Right kidney (tissue), 1 donor: ENCODE measurements around the gene FUT1.
"Not testable (repeated sequence)": the region's sequence is repeated elsewhere in the genome, so short reads cannot be mapped to it uniquely, and the experiment has no call there.

Source experiments
- DNase-seq: peaks from one replicate; pipeline ENCODE4 v3.0.0-alpha.2; 2016

FUT1 gene

GRCh38 chr19:48768994-48769713 is 16.7 kb upstream of the FUT1 start:
- DNase-seq, result no peak

- not testable (repeated sequence) for DNase-seq
Measured at GRCh38 chr19:48768171-48768753, 15.8 kb upstream of the FUT1 start.

GRCh38 chr19:48765816-48766215 is 13.4 kb upstream of the FUT1 start:
- not testable (repeated sequence) for DNase-seq

GRCh38 chr19:48760504-48761205 is 8.2 kb upstream of the FUT1 start:
- DNase-seq, result no peak

- no peak for DNase-seq
Measured at GRCh38 chr19:48757741-48758144, 5.3 kb upstream of the FUT1 start.

GRCh38 chr19:48757089-48757675 is 4.7 kb upstream of the FUT1 start:
- no peak for DNase-seq

- no peak for DNase-seq
Measured at GRCh38 chr19:48756686-48757085, 4.2 kb upstream of the FUT1 start.

- DNase-seq, result no peak
Measured at GRCh38 chr19:48756212-48756611, 3.8 kb upstream of the FUT1 start.

GRCh38 chr19:48755787-48756186 is 3.3 kb upstream of the FUT1 start:
- no peak for DNase-seq

GRCh38 chr19:48755084-48755641 is 2.7 kb upstream of the FUT1 start, which contains the start of gene FGF21:
FGF21 (plus strand) TSS chr19:48755524; CDS start chr19:48756237, 713 bp downstream.
- DNase-seq, result no peak

GRCh38 chr19:48751845-48752495 is 471 bp downstream of the FUT1 start:
- DNase-seq, result no peak

- no peak for DNase-seq
Measured at GRCh38 chr19:48750771-48751504, 1.5 kb downstream of the FUT1 start.

GRCh38 chr19:48750351-48750750 is 2.1 kb downstream of the FUT1 start:
- DNase-seq, result no peak

GRCh38 chr19:48749571-48750198 is 2.8 kb downstream of the FUT1 start:
- no peak for DNase-seq

- DNase-seq, result peak; percentile 90
Measured at GRCh38 chr19:48746738-48747575, 5.5 kb downstream of the FUT1 start, which contains the start of gene IZUMO1. IZUMO1 (minus strand) TSS chr19:48746909; CDS start chr19:48745859, 1,050 bp downstream.

- DNase-seq, result no peak
Measured at GRCh38 chr19:48746110-48746509, 6.3 kb downstream of the FUT1 start.

GRCh38 chr19:48745208-48745995 is 7.0 kb downstream of the FUT1 start:
- DNase-seq, result peak; percentile 46

- no peak for DNase-seq
Measured at GRCh38 chr19:48742096-48742495, 10.3 kb downstream of the FUT1 start.
